Stimulated activated CD4-positive, alpha-beta T cell treated with anti-CD3 and anti-CD28 coated beads, Interleukin-12 subunit alpha, Interleukin-12 subunit beta, amount 100 ng/mL, for 4 hours (primary cell): ENCODE results near the gene DYNLT5.
"Not testable (repeated sequence)": the region's sequence is repeated elsewhere in the genome, so short reads cannot be mapped to it uniquely, and the experiment has no call there.

Experiments
- DNase-seq: peaks from one replicate; pipeline ENCODE4 v3.0.0-alpha.2; 2020

DYNLT5 gene

GRCh38 chr1:66751160-66751559 is 1.1 kb upstream of the DYNLT5 start:
- DNase-seq, result no peak

GRCh38 chr1:66752671-66753371 is 562 bp downstream of the DYNLT5 start:
- no peak for DNase-seq

- DNase-seq, result no peak
Measured at GRCh38 chr1:66757722-66758240, 5.5 kb downstream of the DYNLT5 start.

- DNase-seq, result no peak
Measured at GRCh38 chr1:66758241-66758755, 6.0 kb downstream of the DYNLT5 start.

GRCh38 chr1:66760506-66760905 is 8.2 kb downstream of the DYNLT5 start:
- no peak for DNase-seq

- no peak for DNase-seq
Measured at GRCh38 chr1:66761221-66761620, 9.0 kb downstream of the DYNLT5 start.

- DNase-seq, result peak; percentile 30
Measured at GRCh38 chr1:66764994-66765578, 12.8 kb downstream of the DYNLT5 start.

GRCh38 chr1:66767626-66768025 is 15.4 kb downstream of the DYNLT5 start:
- DNase-seq, result no peak

- no peak for DNase-seq
Measured at GRCh38 chr1:66768965-66769364, 16.7 kb downstream of the DYNLT5 start.

- DNase-seq, result no peak
Measured at GRCh38 chr1:66769512-66770229, 17.4 kb downstream of the DYNLT5 start.

- no peak for DNase-seq
Measured at GRCh38 chr1:66770240-66770639, 18.0 kb downstream of the DYNLT5 start.

- no peak for DNase-seq
Measured at GRCh38 chr1:66770694-66771093, 18.4 kb downstream of the DYNLT5 start.

- DNase-seq, result no peak
Measured at GRCh38 chr1:66773227-66773626, 21.0 kb downstream of the DYNLT5 start.

- DNase-seq, result no peak
Measured at GRCh38 chr1:66774438-66774837, 22.2 kb downstream of the DYNLT5 start.

GRCh38 chr1:66775646-66776045 is 23.4 kb downstream of the DYNLT5 start:
- DNase-seq, result no peak

GRCh38 chr1:66777831-66778230 is 25.6 kb downstream of the DYNLT5 start:
- no peak for DNase-seq

GRCh38 chr1:66778266-66778665 is 26.0 kb downstream of the DYNLT5 start:
- no peak for DNase-seq

- DNase-seq, result no peak
Measured at GRCh38 chr1:66778969-66779368, 26.7 kb downstream of the DYNLT5 start.

GRCh38 chr1:66779475-66780078 is 27.3 kb downstream of the DYNLT5 start:
- no peak for DNase-seq

GRCh38 chr1:66785800-66786199 is 33.5 kb downstream of the DYNLT5 start:
- not testable (repeated sequence) for DNase-seq

- no peak for DNase-seq
Measured at GRCh38 chr1:66787641-66788040, 35.4 kb downstream of the DYNLT5 start.

GRCh38 chr1:66788231-66788939 is 36.1 kb downstream of the DYNLT5 start:
- peak; percentile 38 for DNase-seq
